NCI-H187 treated with DMSO at 0.1 percent for 48 hours (cell line): ENCODE data around the gene UTRN.

ENCODE experiments used
- DNase-seq: peaks from one replicate; lab custom pipeline; 2025; lab: John Stamatoyannopoulos, UW

UTRN gene

GRCh38 chr6:144284783-144285547, at the start of gene UTRN:
TSS of gene UTRN (plus strand) at chr6:144285335. CDS start at chr6:144291829, 6,494 bp downstream.
- no peak for DNase-seq

GRCh38 chr6:144244688-144245087, 40.4 kb upstream of the UTRN start:
- DNase-seq, result no peak

- DNase-seq, result no peak
Observed at GRCh38 chr6:144246988-144247387, 38.1 kb upstream of the UTRN start.

- DNase-seq, result no peak
Observed at GRCh38 chr6:144248003-144248402, 37.1 kb upstream of the UTRN start.

- DNase-seq, result no peak
Observed at GRCh38 chr6:144248476-144249301, 36.4 kb upstream of the UTRN start.

- no peak for DNase-seq
Observed at GRCh38 chr6:144250276-144250675, 34.9 kb upstream of the UTRN start.

GRCh38 chr6:144252259-144252658, 32.9 kb upstream of the UTRN start:
- no peak for DNase-seq

- DNase-seq, result no peak
Observed at GRCh38 chr6:144259986-144260385, 25.1 kb upstream of the UTRN start.

GRCh38 chr6:144262470-144263369, 22.4 kb upstream of the UTRN start:
- DNase-seq, result no peak

GRCh38 chr6:144263786-144264185, 21.3 kb upstream of the UTRN start:
- no peak for DNase-seq

GRCh38 chr6:144264270-144265060, 20.7 kb upstream of the UTRN start:
- DNase-seq, result no peak

- no peak for DNase-seq
Observed at GRCh38 chr6:144265061-144265357, 20.1 kb upstream of the UTRN start.

GRCh38 chr6:144265390-144265789, 19.7 kb upstream of the UTRN start:
- DNase-seq, result no peak

GRCh38 chr6:144266091-144266649, 19.0 kb upstream of the UTRN start:
- no peak for DNase-seq

- no peak for DNase-seq
Observed at GRCh38 chr6:144268794-144269349, 16.3 kb upstream of the UTRN start.

- DNase-seq, result no peak
Observed at GRCh38 chr6:144277174-144277573, 8.0 kb upstream of the UTRN start.

GRCh38 chr6:144277605-144278227, 7.4 kb upstream of the UTRN start:
- DNase-seq, result no peak

GRCh38 chr6:144278659-144279314, 6.3 kb upstream of the UTRN start:
- no peak for DNase-seq

- no peak for DNase-seq
Observed at GRCh38 chr6:144279484-144280150, 5.5 kb upstream of the UTRN start.
